ENCODE data around the gene EPOP.

DNA sequence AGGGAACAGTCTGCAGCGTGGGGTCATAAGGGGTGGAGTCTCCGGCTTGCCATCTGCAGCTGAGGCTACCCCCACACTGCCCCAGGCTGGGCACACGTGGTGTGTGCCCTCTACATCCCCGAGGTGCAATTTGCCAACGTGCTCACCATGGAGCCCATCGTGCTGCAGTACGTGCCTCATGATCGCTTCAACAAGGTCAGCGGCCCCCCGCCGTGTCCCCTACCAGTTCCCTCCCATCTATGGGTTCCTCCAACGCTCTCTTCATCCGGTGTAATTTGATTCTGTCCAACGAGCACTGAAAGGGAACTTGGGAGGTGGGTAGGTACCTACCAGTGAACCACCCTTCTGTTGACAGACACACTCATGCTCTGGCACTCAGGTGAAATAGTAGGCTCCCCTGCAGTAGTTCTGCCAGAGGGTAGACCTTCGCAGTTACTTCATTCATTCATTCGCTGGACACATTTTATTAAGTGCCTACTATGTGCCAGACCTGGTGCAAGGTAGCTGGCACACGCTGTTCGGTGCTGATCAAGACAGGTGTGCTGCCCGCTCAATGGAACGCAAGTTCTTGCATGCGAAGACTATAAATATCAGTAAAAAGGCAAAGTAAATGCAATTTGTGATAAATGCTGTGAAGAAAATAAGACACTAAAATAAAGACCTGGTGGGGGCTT lies 33.1 kb upstream of the EPOP start:
- TF ChIP-seq CTCF (IDR thresholded peaks at IDR 0.05; ENCODE audit: control extremely low read depth in 1 of 3, insufficient read depth in 1 of 3, low read depth in 1 of 3, low read length in 3 of 3) = no peak
- no peak for TF ChIP-seq RAD21 (IDR thresholded peaks at IDR 0.05 in 1 of 2, conservative IDR thresholded peaks at IDR 0.05 in 1 of 2; ENCODE audit: low read depth in 2 of 2, low read length in 2 of 2)
- no peak for TF ChIP-seq POLR2A (IDR thresholded peaks at IDR 0.05; ENCODE audit: control extremely low read depth in 1 of 2, low read depth in 2 of 2, low read length in 2 of 2)
- TF ChIP-seq EZH2 (IDR thresholded peaks at IDR 0.05; ENCODE audit: low read depth, low read length, severe bottlenecking) = no peak
- TF ChIP-seq KDM5A (IDR thresholded peaks at IDR 0.05; ENCODE audit: low read length) = no peak
- TF ChIP-seq JUN (IDR thresholded peaks at IDR 0.05; ENCODE audit: low read depth, low read length) = no peak
- no peak for TF ChIP-seq YY1 (IDR thresholded peaks at IDR 0.05; ENCODE audit: low read depth, low read length)
- TF ChIP-seq EP300 (IDR thresholded peaks at IDR 0.05; ENCODE audit: borderline replicate concordance in 1 of 2, low read depth in 2 of 2, low read length in 2 of 2) = no peak
- no peak for TF ChIP-seq RXRA (IDR thresholded peaks at IDR 0.05; ENCODE audit: insufficient read depth, low read depth, low read length)
- no peak for TF ChIP-seq SIN3A (conservative IDR thresholded peaks at IDR 0.05 in 1 of 2, IDR thresholded peaks at IDR 0.05 in 1 of 2; ENCODE audit: low read depth in 1 of 2, low read length in 2 of 2)
- TF ChIP-seq NRF1 (IDR thresholded peaks at IDR 0.05; ENCODE audit: low read depth, low read length) = no peak
- TF ChIP-seq MAX (IDR thresholded peaks at IDR 0.05) = no peak
- TF ChIP-seq RBBP5 (IDR thresholded peaks at IDR 0.05; ENCODE audit: borderline replicate concordance, low read depth, low read length) = no peak
- TF ChIP-seq SP1 (IDR thresholded peaks at IDR 0.05; ENCODE audit: low read depth, low read length) = no peak
